Ascending aorta (tissue), 2 donors: ENCODE measurements around the gene ALDH5A1. TPM values are rescaled to one million over a fixed set of nuclear protein-coding genes. Genes with fewer than 3 reads are reported as not detected.

Source experiments
- DNase-seq, 2 donors: peaks; one replicate each; pipeline ENCODE4 v3.0.0-alpha.2; 2019; ENCODE audit warnings: low spot score in 2 of 2
- H3K27ac ChIP-seq, 2 donors: fragments of 200-600 bp; sonication (generic); one replicate each; pipeline ENCODE4 v1.5.1; 2016 to 2017; ENCODE audit warnings: mild to moderate bottlenecking in 1 of 2
- H3K27me3 ChIP-seq: fragments of 200-600 bp; sonication (generic); one replicate; pipeline ENCODE4 v1.5.1; 2017
- H3K36me3 ChIP-seq, 2 donors: fragments of 200-600 bp; sonication (generic); one replicate each; pipeline ENCODE4 v1.5.1; 2016
- H3K4me1 ChIP-seq, 2 donors: fragments of 200-600 bp; sonication (generic); one replicate each; pipeline ENCODE4 v1.5.1; 2016 to 2017; ENCODE audit warnings: mild to moderate bottlenecking in 1 of 2
- H3K4me3 ChIP-seq, 2 donors: fragments of 200-600 bp; sonication (generic); one replicate each; pipeline ENCODE4 v1.5.1; 2016 to 2017; ENCODE audit warnings: mild to moderate bottlenecking in 1 of 2
- H3K9me3 ChIP-seq, 2 donors: fragments of 200-600 bp; sonication (generic); one replicate each; pipeline ENCODE4 v1.5.1; 2016
- CTCF ChIP-seq, 3 experiments: fragments of 200-600 bp in 2 of 3; fragments of 450-650 bp in 1 of 3; sonication (generic) in 2 of 3; IDR thresholded peaks; one replicate each; pipeline ENCODE4 v1.5.1; 2016 to 2019; ENCODE audit warnings: antibody characterized with exemption in 3 of 3, mild to moderate bottlenecking in 1 of 3, moderate library complexity in 1 of 3
- intact Hi-C: fragments of 100-400 bp; cut with DNase I; formaldehyde crosslinking; loops from one replicate; pipeline ENCODE4 v1.15.1; 2023
- total RNA-seq: library from RNA; depleted of rRNA; stranded (reverse); fragments of >200 nt; gene quantifications from one replicate; pipeline ENCODE4 v1.1.0, GENCODE V29; 2016

The ALDH5A1 gene
- total RNA-seq, 1 donor from 2014 or later, result 0.21 TPM

- Histone ChIP-seq H3K36me3 (peaks cover 0 to 6% of the 10 kb centered on the region in 2 donors), H3K9me3 (no peaks in the 10 kb centered on the region), H3K4me1 (peaks cover 0 to 2% of the 10 kb centered on the region in 2 donors), H3K27ac (no peak overlapping the region), H3K4me3 (no peak overlapping the region), H3K27me3 (no peaks in the 10 kb centered on the region)
- no peak for TF ChIP-seq CTCF (IDR thresholded peaks at IDR 0.05)
- intact Hi-C loops, result no loop called here
- no peak for DNase-seq
Observed at GRCh38 chr6:24458941-24459340, 35.8 kb upstream of the ALDH5A1 start.

GRCh38 chr6:24460966-24461365 is 33.8 kb upstream of the ALDH5A1 start:
- Histone ChIP-seq H3K36me3 (peaks cover 0 to 5% of the 10 kb centered on the region in 2 donors), H3K9me3 (no peaks in the 10 kb centered on the region), H3K4me1 (peaks cover 0 to 10% of the 10 kb centered on the region in 2 donors), H3K27ac (no peak overlapping the region), H3K4me3 (no peak overlapping the region), H3K27me3 (no peaks in the 10 kb centered on the region)
- DNase-seq, result no peak
- no peak for TF ChIP-seq CTCF (IDR thresholded peaks at IDR 0.05)
- intact Hi-C loops, result no loop called here

- no peak overlapping the region for H3K4me3 ChIP-seq
- no peak for TF ChIP-seq CTCF (IDR thresholded peaks at IDR 0.05)
- no peaks in the 10 kb centered on the region for H3K9me3 ChIP-seq
- DNase-seq, result no peak
- H3K36me3 ChIP-seq, result no peaks in the 10 kb centered on the region
- intact Hi-C loops, result no loop called here
- peak overlapping the region in 1 of 2 donors; percentile 14 for H3K27ac ChIP-seq
- H3K27me3 ChIP-seq, result no peaks in the 10 kb centered on the region
- peaks cover 0 to 12% of the 10 kb centered on the region in 2 donors for H3K4me1 ChIP-seq
Observed at GRCh38 chr6:24464253-24465038, 30.3 kb upstream of the ALDH5A1 start.

GRCh38 chr6:24469811-24470210 is 25.0 kb upstream of the ALDH5A1 start:
- Histone ChIP-seq H3K36me3 (peaks cover 0 to 3% of the 10 kb centered on the region in 2 donors), H3K27me3 (no peaks in the 10 kb centered on the region), H3K4me3 (peak overlapping the region in 1 of 2 donors; percentile 36), H3K4me1 (peaks cover 0 to 11% of the 10 kb centered on the region in 2 donors), H3K27ac (peak overlapping the region; percentile 66 to 71), H3K9me3 (no peaks in the 10 kb centered on the region)
- DNase-seq, result no peak
- TF ChIP-seq CTCF (IDR thresholded peaks at IDR 0.05), result no peak
- intact Hi-C loops, result no loop called here

- H3K27ac ChIP-seq, result peak overlapping the region in 1 of 2 donors; percentile 71
- H3K36me3 ChIP-seq, result peaks cover 0 to 3% of the 10 kb centered on the region in 2 donors
- H3K4me3 ChIP-seq, result no peak overlapping the region
- DNase-seq, result no peak
- H3K27me3 ChIP-seq, result no peaks in the 10 kb centered on the region
- no peak for TF ChIP-seq CTCF (IDR thresholded peaks at IDR 0.05)
- peaks cover 0 to 8% of the 10 kb centered on the region in 2 donors for H3K4me1 ChIP-seq
- no peaks in the 10 kb centered on the region for H3K9me3 ChIP-seq
- intact Hi-C loops, result no loop called here
Observed at GRCh38 chr6:24472181-24472580, 22.6 kb upstream of the ALDH5A1 start.
